ENCODE data around the gene AGAP1. TPM values are rescaled to one million over a fixed set of nuclear protein-coding genes. Genes with fewer than 3 reads are reported as not detected.

Gene AGAP1
- total RNA-seq, 2 donors from 2014 or later: 16.1 to 40.1 TPM

- no peak for TF ChIP-seq POLR2AphosphoS5 (IDR thresholded peaks at IDR 0.05)
- TF ChIP-seq CTCF (IDR thresholded peaks at IDR 0.05): no peak
- no peak for TF ChIP-seq POLR2A (IDR thresholded peaks at IDR 0.05)
- intact Hi-C loops (cut with DNase I): no loop called here
- Histone ChIP-seq H3K36me3 (no peaks in the 10 kb centered on the region), H3K4me3 (no peak overlapping the region), H3K9me3 (no peaks in the 10 kb centered on the region), H3K27me3 (replicated peaks; ENCODE audit: insufficient read depth) (no peaks in the 10 kb centered on the region), H3K4me1 (replicated peaks) (no peaks in the 10 kb centered on the region), H3K27ac (no peak overlapping the region)
- WGBS: 98% methylated on average over 6 of the region's 6 CpGs
- DNase-seq (ENCODE audit: low spot score): no peak
Observed at GRCh38 chr2:235712176-235712575, 218.3 kb downstream of the AGAP1 start.

GRCh38 chr2:235713189-235713588 is 219.3 kb downstream of the AGAP1 start:
- no peaks in the 10 kb centered on the region for H3K4me1 ChIP-seq (replicated peaks)
- no peak for TF ChIP-seq POLR2AphosphoS5 (IDR thresholded peaks at IDR 0.05)
- TF ChIP-seq POLR2A (IDR thresholded peaks at IDR 0.05): no peak
- TF ChIP-seq CTCF (IDR thresholded peaks at IDR 0.05): no peak
- H3K9me3 ChIP-seq: no peaks in the 10 kb centered on the region
- H3K27me3 ChIP-seq (replicated peaks; ENCODE audit: insufficient read depth): no peaks in the 10 kb centered on the region
- H3K27ac ChIP-seq: no peak overlapping the region
- no peaks in the 10 kb centered on the region for H3K36me3 ChIP-seq
- H3K4me3 ChIP-seq: no peak overlapping the region
- 94% methylated on average over 9 of the region's 9 CpGs for WGBS
- no peak for DNase-seq (ENCODE audit: low spot score)
- intact Hi-C loops (cut with DNase I): no loop called here

- intact Hi-C loops (cut with DNase I): no loop called here
- Histone ChIP-seq H3K4me3 (no peak overlapping the region), H3K9me3 (no peaks in the 10 kb centered on the region), H3K27me3 (replicated peaks; ENCODE audit: insufficient read depth) (no peaks in the 10 kb centered on the region), H3K36me3 (no peaks in the 10 kb centered on the region), H3K27ac (no peak overlapping the region), H3K4me1 (replicated peaks) (no peaks in the 10 kb centered on the region)
- TF ChIP-seq POLR2AphosphoS5 (IDR thresholded peaks at IDR 0.05) (no peak), CTCF (IDR thresholded peaks at IDR 0.05) (no peak), POLR2A (IDR thresholded peaks at IDR 0.05) (no peak)
- DNase-seq (ENCODE audit: low spot score): no peak
- 87% methylated on average over 10 of the region's 10 CpGs for WGBS
Observed at GRCh38 chr2:235715601-235716000, 221.8 kb downstream of the AGAP1 start.

GRCh38 chr2:235716875-235717496 is 223.1 kb downstream of the AGAP1 start:
- H3K27me3 ChIP-seq (replicated peaks; ENCODE audit: insufficient read depth): no peaks in the 10 kb centered on the region
- no peaks in the 10 kb centered on the region for H3K9me3 ChIP-seq
- TF ChIP-seq POLR2A (IDR thresholded peaks at IDR 0.05) (no peak), CTCF (IDR thresholded peaks at IDR 0.05) (no peak), POLR2AphosphoS5 (IDR thresholded peaks at IDR 0.05) (no peak)
- 77% methylated on average over 13 of the region's 13 CpGs for WGBS
- H3K36me3 ChIP-seq: no peaks in the 10 kb centered on the region
- H3K27ac ChIP-seq: no peak overlapping the region
- intact Hi-C loops (cut with DNase I): no loop called here
- no peak overlapping the region for H3K4me3 ChIP-seq
- DNase-seq (ENCODE audit: low spot score): no peak
- H3K4me1 ChIP-seq (replicated peaks): no peaks in the 10 kb centered on the region
